ENCODE results near the gene EFL1. TPM values are rescaled to one million over a fixed set of nuclear protein-coding genes. Genes with fewer than 3 reads are reported as not detected.

EFL1 gene
- total and polyA plus RNA-seq, 2 donors (not counting 3 experiments of a cell fraction or from before 2014, with no cell fraction given): 6.6 to 21.9 TPM

DNA sequence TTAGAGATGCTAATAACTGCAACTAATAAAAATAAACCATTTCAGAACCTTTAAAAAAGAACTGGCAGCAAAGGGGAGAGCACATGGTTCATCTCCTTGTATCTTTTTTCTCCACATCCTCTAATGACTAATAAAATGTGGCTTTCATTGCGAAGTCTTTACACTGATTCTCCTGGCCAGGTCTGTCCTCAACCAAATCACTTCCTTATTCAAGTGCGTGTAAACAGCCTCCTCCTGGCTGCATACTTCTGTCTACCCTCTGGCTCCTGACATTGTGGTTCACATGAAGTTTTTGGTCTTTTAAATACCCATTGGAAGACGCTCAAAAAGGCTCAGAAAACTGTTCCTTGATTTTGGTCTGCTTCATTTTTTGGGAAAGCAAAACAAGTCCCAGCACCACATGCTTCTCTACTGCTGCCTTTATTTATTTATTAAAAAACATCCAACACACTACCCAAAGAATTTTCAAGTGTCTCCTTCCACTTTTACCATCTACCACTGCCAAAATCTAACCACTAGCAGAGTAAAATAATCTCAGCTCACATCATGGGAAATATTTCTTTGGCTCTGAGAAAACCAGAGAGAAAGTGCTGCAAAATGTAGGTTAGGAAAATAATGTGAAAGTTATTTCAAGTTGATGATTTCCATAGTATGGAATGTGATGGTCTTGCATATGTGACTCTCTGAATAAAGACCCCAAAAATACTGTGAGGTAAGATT lies 85.1 kb downstream of the EFL1 start:
- Histone ChIP-seq H3K9ac (replicated peaks; ENCODE audit: extremely low read depth, insufficient read depth, low read length) (no peak overlapping the region), H3K79me2 (ENCODE audit: control insufficient read depth, insufficient read depth, low read length) (no peaks in the 10 kb centered on the region), H4K20me1 (replicated peaks; ENCODE audit: control insufficient read depth, extremely low read depth, insufficient read depth, low read length) (no peaks in the 10 kb centered on the region), H3K27ac (ENCODE audit: insufficient read depth, low read depth, low read length) (no peak overlapping the region), H3K4me1 (ENCODE audit: control insufficient read depth, extremely low read depth, insufficient read depth, low read length) (no peaks in the 10 kb centered on the region), H3K9me3 (replicated peaks; ENCODE audit: control insufficient read depth, insufficient read depth, low read length) (no peaks in the 10 kb centered on the region), H3K27me3 (ENCODE audit: control insufficient read depth in 2 of 2, insufficient read depth in 2 of 2, low read length in 2 of 2) (no peaks in the 10 kb centered on the region), H3K36me3 (ENCODE audit: control insufficient read depth in 2 of 2, extremely low read depth in 1 of 2, insufficient read depth in 2 of 2, low read length in 2 of 2) (no peaks in the 10 kb centered on the region), H3K4me3 (replicated peaks in 1 of 3; ENCODE audit: insufficient read depth in 1 of 3, low read depth in 1 of 3, low read length in 3 of 3) (no peak overlapping the region), H2AFZ (ENCODE audit: low read depth, low read length) (no peak overlapping the region), H3K9me1 (replicated peaks; ENCODE audit: control insufficient read depth, extremely low read depth, insufficient read depth, low read length) (no peaks in the 10 kb centered on the region), H3K4me2 (ENCODE audit: insufficient read depth, low read length) (no peak overlapping the region)
- FAIRE-seq: no peak
- no peak for DNase-seq (ENCODE audit: low read depth, low spot score)
- intact Hi-C loops (cut with micrococcal nuclease): no loop called here
- TF ChIP-seq MYC (IDR thresholded peaks at IDR 0.05; ENCODE audit: low read depth, low read length) (no peak), FOS (IDR thresholded peaks at IDR 0.05; ENCODE audit: borderline replicate concordance, insufficient read depth, low read length) (no peak)
- POLR2A ChIA-PET: no interaction called here
- no TSS peak for BruUV-seq (replicated peaks)
- dilution Hi-C loops (cut with MboI; ENCODE audit: extremely low pct_ligation_motif_present, low sequenced_read_pairs): no loop called here
- CTCF ChIA-PET: interaction anchor here (0.8 to 1.0 kb wide), 3 partner anchors 15 to 77 kb away, joined by 3 read pairs; no protein-coding TSS in a partner anchor

GRCh38 chr15:82176542-82176941 lies 86.0 kb downstream of the EFL1 start:
- H2AFZ ChIP-seq (ENCODE audit: low read depth, low read length): no peak overlapping the region
- no peaks in the 10 kb centered on the region for H3K9me1 ChIP-seq (replicated peaks; ENCODE audit: control insufficient read depth, extremely low read depth, insufficient read depth, low read length)
- no peak overlapping the region for H3K9ac ChIP-seq (replicated peaks; ENCODE audit: extremely low read depth, insufficient read depth, low read length)
- FAIRE-seq (no peak), DNase-seq (ENCODE audit: low read depth, low spot score) (no peak)
- no peak overlapping the region for H3K27ac ChIP-seq (ENCODE audit: insufficient read depth, low read depth, low read length)
- no peak overlapping the region for H3K4me2 ChIP-seq (ENCODE audit: insufficient read depth, low read length)
- no peaks in the 10 kb centered on the region for H3K27me3 ChIP-seq (ENCODE audit: control insufficient read depth in 2 of 2, insufficient read depth in 2 of 2, low read length in 2 of 2)
- H4K20me1 ChIP-seq (replicated peaks; ENCODE audit: control insufficient read depth, extremely low read depth, insufficient read depth, low read length): no peaks in the 10 kb centered on the region
- no TSS peak for BruUV-seq (replicated peaks)
- no peaks in the 10 kb centered on the region for H3K36me3 ChIP-seq (ENCODE audit: control insufficient read depth in 2 of 2, extremely low read depth in 1 of 2, insufficient read depth in 2 of 2, low read length in 2 of 2)
- H3K9me3 ChIP-seq (replicated peaks; ENCODE audit: control insufficient read depth, insufficient read depth, low read length): no peaks in the 10 kb centered on the region
- TF ChIP-seq POLR2AphosphoS5 (IDR thresholded peaks at IDR 0.05; ENCODE audit: insufficient read depth, low read depth, low read length): no peak
- TF ChIP-seq, protein P1, sequence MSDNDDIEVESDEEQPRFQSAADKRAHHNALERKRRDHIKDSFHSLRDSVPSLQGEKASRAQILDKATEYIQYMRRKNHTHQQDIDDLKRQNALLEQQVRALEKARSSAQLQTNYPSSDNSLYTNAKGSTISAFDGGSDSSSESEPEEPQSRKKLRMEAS (IDR thresholded peaks at IDR 0.05; ENCODE audit: insufficient read depth, insufficient read length): no peak
- no peak for TF ChIP-seq POLR2A (IDR thresholded peaks at IDR 0.05; ENCODE audit: low read depth, low read length)
- no peak for TF ChIP-seq CTCF (IDR thresholded peaks at IDR 0.05; ENCODE audit: extremely low read depth in 1 of 2, insufficient read depth in 1 of 2, low read depth in 1 of 2, low read length in 2 of 2)
- TF ChIP-seq EZH2 (IDR thresholded peaks at IDR 0.05; ENCODE audit: borderline replicate concordance, low read depth, low read length, severe bottlenecking): no peak
- TF ChIP-seq GATA2 (IDR thresholded peaks at IDR 0.05; ENCODE audit: insufficient read depth, insufficient read length, low read depth, low read length): no peak
- POLR2A ChIA-PET: no interaction called here
- no peak overlapping the region for H3K4me3 ChIP-seq (replicated peaks in 1 of 3; ENCODE audit: insufficient read depth in 1 of 3, low read depth in 1 of 3, low read length in 3 of 3)
- dilution Hi-C loops (cut with MboI; ENCODE audit: extremely low pct_ligation_motif_present, low sequenced_read_pairs): no loop called here
- H3K79me2 ChIP-seq (ENCODE audit: control insufficient read depth, insufficient read depth, low read length): no peaks in the 10 kb centered on the region
- CTCF ChIA-PET: interaction anchor here (1.0 kb wide), 2 partner anchors 37 to 68 kb away, joined by 3 read pairs; no protein-coding TSS in a partner anchor
- intact Hi-C loops (cut with micrococcal nuclease): no loop called here
- no peaks in the 10 kb centered on the region for H3K4me1 ChIP-seq (ENCODE audit: control insufficient read depth, extremely low read depth, insufficient read depth, low read length)

Measured in endothelial cell of umbilical vein (primary cell).